Measurements from ENCODE around the gene FXYD1. TPM values are rescaled to one million over a fixed set of nuclear protein-coding genes. Genes with fewer than 3 reads are reported as not detected.

Gene FXYD1
- total and polyA plus RNA-seq, 8 donors, result 7.5 to 193 (median 24.0) TPM; not detected in 1

GRCh38 chr19:35181387-35181786 is 42.8 kb downstream of the FXYD1 start:
- no peaks in the 10 kb centered on the region for H3K36me3 ChIP-seq

DNA sequence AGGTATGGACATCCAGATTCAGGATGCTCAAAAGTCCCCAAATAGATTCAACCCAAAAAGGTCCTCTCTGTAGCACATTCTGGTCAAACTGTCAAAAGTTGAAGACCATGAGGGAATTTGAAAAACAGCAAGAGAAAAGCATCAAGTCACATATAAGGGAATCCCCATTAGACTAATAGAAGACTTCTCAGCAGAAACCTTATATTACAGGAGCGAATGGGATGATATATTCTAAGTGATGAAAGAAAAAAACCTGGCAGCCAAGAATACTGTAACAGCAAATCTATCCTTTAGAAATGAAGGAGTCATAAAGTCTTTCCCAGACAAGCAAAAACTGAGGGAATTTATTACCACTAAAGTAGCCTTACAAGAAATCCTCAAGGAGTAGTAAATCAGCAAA is 45.6 kb downstream of the FXYD1 start:
- no peak overlapping the region for H3K27ac ChIP-seq
- intact Hi-C loops (cut with DNase I; ENCODE audit: low total_unique reads), result no loop called here
- TF ChIP-seq POLR2A (IDR thresholded peaks at IDR 0.05) (no peak), POLR2AphosphoS5 (IDR thresholded peaks at IDR 0.05) (no peak), EP300 (IDR thresholded peaks at IDR 0.05) (no peak)
- TF ChIP-seq, protein P1, sequence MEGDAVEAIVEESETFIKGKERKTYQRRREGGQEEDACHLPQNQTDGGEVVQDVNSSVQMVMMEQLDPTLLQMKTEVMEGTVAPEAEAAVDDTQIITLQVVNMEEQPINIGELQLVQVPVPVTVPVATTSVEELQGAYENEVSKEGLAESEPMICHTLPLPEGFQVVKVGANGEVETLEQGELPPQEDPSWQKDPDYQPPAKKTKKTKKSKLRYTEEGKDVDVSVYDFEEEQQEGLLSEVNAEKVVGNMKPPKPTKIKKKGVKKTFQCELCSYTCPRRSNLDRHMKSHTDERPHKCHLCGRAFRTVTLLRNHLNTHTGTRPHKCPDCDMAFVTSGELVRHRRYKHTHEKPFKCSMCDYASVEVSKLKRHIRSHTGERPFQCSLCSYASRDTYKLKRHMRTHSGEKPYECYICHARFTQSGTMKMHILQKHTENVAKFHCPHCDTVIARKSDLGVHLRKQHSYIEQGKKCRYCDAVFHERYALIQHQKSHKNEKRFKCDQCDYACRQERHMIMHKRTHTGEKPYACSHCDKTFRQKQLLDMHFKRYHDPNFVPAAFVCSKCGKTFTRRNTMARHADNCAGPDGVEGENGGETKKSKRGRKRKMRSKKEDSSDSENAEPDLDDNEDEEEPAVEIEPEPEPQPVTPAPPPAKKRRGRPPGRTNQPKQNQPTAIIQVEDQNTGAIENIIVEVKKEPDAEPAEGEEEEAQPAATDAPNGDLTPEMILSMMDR (IDR thresholded peaks at IDR 0.05), result no peak
- H3K9me3 ChIP-seq, result peaks cover 0 to 8% (median 0%) of the 10 kb centered on the region in 4 donors
- H3K4me1 ChIP-seq, result no peaks in the 10 kb centered on the region
- no peaks in the 10 kb centered on the region for H3K36me3 ChIP-seq
- WGBS, 5 donors, result 89 to 95% (median 91%) methylated on average over 1 of the region's 1 CpG
- H3K27me3 ChIP-seq, result no peaks in the 10 kb centered on the region
- no peak overlapping the region for H3K4me3 ChIP-seq
- DNase-seq, result no peak

More at GRCh38 chr19:35181387-35181786, 42.8 kb downstream of the FXYD1 start:
- no peak for TF ChIP-seq EP300 (IDR thresholded peaks at IDR 0.05)
- TF ChIP-seq POLR2A (IDR thresholded peaks at IDR 0.05), result no peak
- TF ChIP-seq POLR2AphosphoS5 (IDR thresholded peaks at IDR 0.05), result no peak
- TF ChIP-seq, protein P1 (IDR thresholded peaks at IDR 0.05), result no peak
- Histone ChIP-seq H3K27me3 (no peaks in the 10 kb centered on the region), H3K4me3 (no peak overlapping the region), H3K4me1 (no peaks in the 10 kb centered on the region), H3K9me3 (peaks cover 0 to 12% (median 0%) of the 10 kb centered on the region in 4 donors), H3K27ac (no peak overlapping the region)
- intact Hi-C loops (cut with DNase I; ENCODE audit: low total_unique reads), result no loop called here
- WGBS, 5 donors, result 75 to 97% (median 85%) methylated on average over 1 of the region's 1 CpG
- DNase-seq, result no peak

- WGBS, 5 donors, result 32 to 61% (median 57%) methylated on average over 2 of the region's 2 CpGs
- no peaks in the 10 kb centered on the region for H3K4me1 ChIP-seq
- no peaks in the 10 kb centered on the region for H3K27me3 ChIP-seq
- intact Hi-C loops (cut with DNase I; ENCODE audit: low total_unique reads), result no loop called here
- H3K4me3 ChIP-seq, result no peak overlapping the region
- DNase-seq, result no peak
- no peak overlapping the region for H3K27ac ChIP-seq
- no peak for TF ChIP-seq POLR2AphosphoS5 (IDR thresholded peaks at IDR 0.05)
- TF ChIP-seq, protein P1 (IDR thresholded peaks at IDR 0.05), result no peak
- TF ChIP-seq POLR2A (IDR thresholded peaks at IDR 0.05), result no peak
- no peak for TF ChIP-seq EP300 (IDR thresholded peaks at IDR 0.05)
- H3K36me3 ChIP-seq, result no peaks in the 10 kb centered on the region
- peaks cover 0 to 8% (median 0%) of the 10 kb centered on the region in 4 donors for H3K9me3 ChIP-seq
Measured at GRCh38 chr19:35184884-35185283, 46.3 kb downstream of the FXYD1 start.

Small RNA genes within 50 kb of the gene (small RNA-seq; reads per million reads assigned to genes)
- 0 reads per million in 4 donors for gene AC020907.2

Other genes starting within 250 kb of the FXYD1 start
- 1 to 10 TPM in 3 of 5 donors, under 1 TPM in 1, not detected in 1; 0.58 to 4.1 (median 3.5) TPM for gene ZNF30, start 211.9 kb upstream of the FXYD1 start, total RNA-seq
- gene ZNF30, start 211.9 kb upstream of the FXYD1 start, polyA plus RNA-seq, result 1 to 10 TPM; 1.2 to 6.1 (median 1.4) TPM
- 10 to 100 TPM in 2 of 5 donors, 1 to 10 TPM in 2, under 1 TPM in 1; 0.87 to 14.3 (median 8.4) TPM for gene ZNF792, start 174.6 kb upstream of the FXYD1 start, total RNA-seq
- gene ZNF792, start 174.6 kb upstream of the FXYD1 start, polyA plus RNA-seq, result 1 to 10 TPM in 1 of 3 donors, under 1 TPM in 2; 0.78 to 1.4 (median 0.87) TPM
- gene GRAMD1A, start 138.5 kb upstream of the FXYD1 start, total RNA-seq, result 10 to 100 TPM; 39.7 to 74.1 (median 48.1) TPM
- gene GRAMD1A, start 138.5 kb upstream of the FXYD1 start, polyA plus RNA-seq, result 10 to 100 TPM; 29.8 to 52.2 (median 34.4) TPM
- 10 to 100 TPM in 1 of 5 donors, 1 to 10 TPM in 3, not detected in 1; 1.3 to 36.6 (median 3.5) TPM for gene SCN1B, start 108.4 kb upstream of the FXYD1 start, total RNA-seq
- 1 to 10 TPM; 3.7 to 8.6 (median 6.1) TPM for gene SCN1B, start 108.4 kb upstream of the FXYD1 start, polyA plus RNA-seq
- gene HPN, start 97.1 kb upstream of the FXYD1 start, total RNA-seq, result 10 to 100 TPM in 4 of 5 donors, not detected in 1; 14.7 to 45.2 (median 21.9) TPM
- 10 to 100 TPM; 19.2 to 39.4 (median 33.7) TPM for gene HPN, start 97.1 kb upstream of the FXYD1 start, polyA plus RNA-seq
- gene FXYD3, start 23.0 kb upstream of the FXYD1 start, total RNA-seq, result 100 to 1,000 TPM in 4 of 5 donors, 10 to 100 TPM in 1; 84.8 to 704 (median 191) TPM
- 100 to 1,000 TPM; 442 to 800 (median 537) TPM for gene FXYD3, start 23.0 kb upstream of the FXYD1 start, polyA plus RNA-seq
- 10 to 100 TPM in 3 of 5 donors, 1 to 10 TPM in 2; 3.1 to 40.0 (median 16.3) TPM for gene LGI4, start 3.8 kb upstream of the FXYD1 start, total RNA-seq
- gene LGI4, start 3.8 kb upstream of the FXYD1 start, polyA plus RNA-seq, result 10 to 100 TPM in 2 of 3 donors, 1 to 10 TPM in 1; 4.4 to 18.6 (median 10.4) TPM
- 1 to 10 TPM in 1 of 5 donors, not detected in 4; 2.6 TPM for gene FXYD7, start 4.4 kb downstream of the FXYD1 start, total RNA-seq
- gene FXYD7, start 4.4 kb downstream of the FXYD1 start, polyA plus RNA-seq, result under 1 TPM in 1 of 3 donors, not detected in 2; 0.55 TPM
- 100 to 1,000 TPM in 1 of 5 donors, 10 to 100 TPM in 4; 10.3 to 118 (median 19.2) TPM for gene FXYD5, start 15.9 kb downstream of the FXYD1 start, total RNA-seq
- 10 to 100 TPM; 37.9 to 81.1 (median 55.0) TPM for gene FXYD5, start 15.9 kb downstream of the FXYD1 start, polyA plus RNA-seq
- not detected for gene FAM187B, start 89.9 kb downstream of the FXYD1 start, total RNA-seq
- gene FAM187B, start 89.9 kb downstream of the FXYD1 start, polyA plus RNA-seq, result under 1 TPM in 1 of 3 donors, not detected in 2; 0.25 TPM
- 100 to 1,000 TPM in 2 of 5 donors, 10 to 100 TPM in 3; 20.4 to 174 (median 72.8) TPM for gene LSR, start 110.2 kb downstream of the FXYD1 start, total RNA-seq
- 10 to 100 TPM; 17.9 to 90.7 (median 84.4) TPM for gene LSR, start 110.2 kb downstream of the FXYD1 start, polyA plus RNA-seq
- 100 to 1,000 TPM in 1 of 5 donors, 10 to 100 TPM in 4; 26.8 to 105 (median 71.8) TPM for gene USF2, start 130.1 kb downstream of the FXYD1 start, total RNA-seq
- 100 to 1,000 TPM in 1 of 3 donors, 10 to 100 TPM in 2; 83.9 to 109 (median 88.2) TPM for gene USF2, start 130.1 kb downstream of the FXYD1 start, polyA plus RNA-seq
- 10 to 100 TPM in 1 of 5 donors, not detected in 4; 10.4 TPM for gene HAMP, start 143.7 kb downstream of the FXYD1 start, total RNA-seq
- 1 to 10 TPM in 1 of 3 donors, under 1 TPM in 1, not detected in 1; 0.60 to 6.6 TPM for gene HAMP, start 143.7 kb downstream of the FXYD1 start, polyA plus RNA-seq
- gene MAG, start 153.3 kb downstream of the FXYD1 start, total RNA-seq, result 1 to 10 TPM in 1 of 5 donors, under 1 TPM in 1, not detected in 3; 0.73 to 5.5 TPM
- under 1 TPM in 1 of 3 donors, not detected in 2; 0.05 TPM for gene MAG, start 153.3 kb downstream of the FXYD1 start, polyA plus RNA-seq
- gene CD22, start 190.4 kb downstream of the FXYD1 start, total RNA-seq, result 1 to 10 TPM in 2 of 5 donors, not detected in 3; 3.1 to 5.7 TPM
- 1 to 10 TPM; 2.0 to 5.5 (median 4.0) TPM for gene CD22, start 190.4 kb downstream of the FXYD1 start, polyA plus RNA-seq
- gene FFAR1, start 209.1 kb downstream of the FXYD1 start, total RNA-seq, result under 1 TPM in 1 of 5 donors, not detected in 4; 0.18 TPM
- gene FFAR1, start 209.1 kb downstream of the FXYD1 start, polyA plus RNA-seq, result not detected
- not detected for gene FFAR3, start 219.6 kb downstream of the FXYD1 start, total RNA-seq
- under 1 TPM in 2 of 3 donors, not detected in 1; 0.30 to 0.56 TPM for gene FFAR3, start 219.6 kb downstream of the FXYD1 start, polyA plus RNA-seq
- gene GPR42, start 232.2 kb downstream of the FXYD1 start, total RNA-seq, result not detected
- gene GPR42, start 232.2 kb downstream of the FXYD1 start, polyA plus RNA-seq, result under 1 TPM in 1 of 3 donors, not detected in 2; 0.19 TPM